ENCODE results near the gene GBF1.
"Not testable (repeated sequence)": the region's sequence is repeated elsewhere in the genome, so short reads cannot be mapped to it uniquely, and the experiment has no call there.

The GBF1 gene

DNA sequence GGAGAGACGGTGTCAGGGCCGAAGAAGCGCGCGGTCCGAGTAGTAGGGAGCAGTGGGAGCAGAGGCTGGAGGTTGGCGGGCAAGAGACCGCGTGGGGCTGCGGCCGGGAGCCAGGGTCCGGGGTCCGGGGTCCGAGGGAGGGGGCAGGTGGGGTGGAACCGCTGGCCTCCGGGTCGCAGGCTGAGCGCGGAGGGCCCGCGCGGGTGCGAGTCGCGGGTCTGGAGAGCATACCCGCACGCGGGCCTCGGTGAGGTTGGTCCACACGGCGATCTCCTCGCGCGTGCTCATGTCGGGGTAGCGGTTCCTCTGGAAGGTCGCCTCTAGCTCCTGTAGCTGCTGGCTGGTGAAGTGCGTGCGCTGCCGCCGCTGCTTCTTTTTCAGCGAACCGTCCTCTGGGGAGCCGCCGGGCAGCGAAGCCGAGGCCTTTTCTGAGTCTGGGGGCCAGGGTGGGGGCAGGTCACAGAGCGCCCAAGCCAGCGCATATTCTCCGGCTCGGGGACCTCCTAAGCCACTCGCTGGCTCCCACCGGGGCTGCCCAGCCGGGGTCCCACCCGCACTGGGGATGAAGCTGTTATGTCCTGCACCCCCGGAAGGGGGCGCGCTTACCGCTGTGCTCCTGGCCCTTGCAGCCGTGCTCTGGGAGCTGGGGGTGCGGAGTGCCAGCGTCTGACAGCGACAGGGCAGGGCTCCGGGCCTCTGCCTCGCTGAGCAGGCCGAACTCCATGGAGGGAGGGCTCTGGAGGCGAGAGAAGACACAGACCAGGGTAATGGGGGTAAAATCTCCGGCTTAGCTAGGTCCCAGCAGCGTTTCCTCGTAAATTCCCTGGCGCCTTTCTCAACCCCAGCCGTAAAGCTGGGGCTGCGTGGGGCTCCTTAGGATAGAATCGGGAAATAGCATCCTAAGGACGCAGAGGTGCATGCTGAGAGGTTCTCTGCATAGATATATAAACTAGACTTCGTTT lies 13.7 kb upstream of the GBF1 start:
- DNase-seq: peak; percentile 95

DNA sequence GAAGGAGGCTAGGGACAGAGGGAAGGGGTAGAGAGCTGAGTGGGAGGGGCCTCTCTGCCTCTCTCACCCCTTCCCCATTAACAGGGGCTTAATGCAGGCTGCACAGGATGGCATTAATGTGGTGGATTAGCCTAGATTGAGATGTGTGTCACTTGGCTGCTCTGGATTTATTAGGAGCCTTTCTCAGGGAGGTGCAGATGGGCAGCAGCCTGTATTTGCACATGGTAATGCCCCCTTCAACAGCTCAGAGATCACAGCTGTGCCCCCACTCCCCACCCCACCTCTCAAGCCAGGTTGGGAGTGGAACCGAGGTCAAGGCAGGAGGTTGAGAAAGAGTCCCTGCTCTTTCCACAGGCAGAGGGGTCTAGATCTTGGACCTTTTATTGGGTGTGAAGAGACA lies 11.3 kb upstream of the GBF1 start:
- DNase-seq: no peak

DNA sequence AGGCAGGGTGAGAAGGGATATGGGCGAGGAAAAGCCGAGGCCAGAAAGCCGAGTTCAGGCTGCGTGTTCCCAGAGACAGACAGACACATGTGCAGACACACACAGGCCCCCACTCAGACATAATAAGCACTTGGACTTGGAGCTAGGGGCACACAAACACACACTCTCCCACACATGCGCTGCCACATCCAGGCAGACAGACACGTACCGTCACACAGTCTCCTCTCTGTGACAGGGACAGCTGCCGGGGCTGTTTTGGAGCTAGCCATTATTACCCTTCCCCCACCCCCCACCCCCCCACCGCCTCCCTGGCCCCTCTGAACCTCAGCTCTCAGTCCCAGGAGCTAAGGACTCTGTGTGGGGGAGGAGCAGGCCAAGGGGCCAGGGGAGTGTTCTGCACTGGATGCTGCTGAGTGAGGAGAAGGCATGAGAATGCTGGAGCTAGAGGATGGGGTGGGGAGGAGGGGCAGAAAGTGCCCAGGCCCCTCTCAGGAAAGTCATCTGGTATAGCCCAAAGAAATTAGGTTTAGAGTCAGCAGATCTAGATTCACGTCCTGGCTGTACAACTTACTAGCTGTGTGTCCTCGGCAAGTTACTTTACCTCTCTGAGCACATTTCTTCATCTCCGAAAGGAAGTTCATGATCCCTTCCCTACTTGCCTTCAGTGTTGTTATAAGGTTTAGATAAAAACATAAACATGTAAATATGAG lies 10.3 kb upstream of the GBF1 start:
- DNase-seq: no peak

DNA sequence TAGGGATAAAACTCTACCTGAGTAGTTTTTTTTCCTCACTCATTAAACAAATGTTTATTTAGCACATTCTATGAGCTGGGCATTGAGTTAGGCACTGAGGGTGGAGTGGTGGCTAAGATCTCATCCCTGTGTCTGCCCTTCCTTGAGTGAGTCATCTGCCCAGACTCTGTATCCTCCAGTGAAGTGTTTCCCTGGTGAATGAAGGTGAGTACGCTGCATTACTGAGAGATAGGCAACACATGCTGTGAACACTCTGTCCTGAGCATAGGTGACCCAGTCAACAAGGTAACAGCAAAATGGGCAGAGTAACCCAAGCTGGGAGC lies 9.8 kb upstream of the GBF1 start:
- no peak for DNase-seq

DNA sequence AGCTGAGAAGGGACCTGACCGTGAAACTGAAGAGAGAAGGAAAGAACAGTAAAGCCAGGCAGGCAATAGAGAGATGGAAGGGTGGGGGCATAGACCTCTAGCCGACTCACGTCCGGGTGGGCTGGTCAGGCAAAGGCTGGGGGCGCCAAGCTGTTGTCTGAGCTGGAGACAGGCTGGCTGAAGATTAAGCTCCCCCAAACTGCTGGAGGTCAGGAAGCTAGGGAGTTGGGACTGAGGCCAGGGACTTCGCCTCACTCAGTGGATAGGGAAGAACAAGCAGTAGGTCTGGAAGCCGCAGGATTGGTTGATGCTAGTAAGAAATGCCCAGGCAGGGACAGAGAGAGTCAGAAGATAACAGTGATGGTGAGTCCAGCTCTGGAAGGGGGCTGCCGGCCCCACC lies 9.3 kb upstream of the GBF1 start:
- no peak for DNase-seq

DNA sequence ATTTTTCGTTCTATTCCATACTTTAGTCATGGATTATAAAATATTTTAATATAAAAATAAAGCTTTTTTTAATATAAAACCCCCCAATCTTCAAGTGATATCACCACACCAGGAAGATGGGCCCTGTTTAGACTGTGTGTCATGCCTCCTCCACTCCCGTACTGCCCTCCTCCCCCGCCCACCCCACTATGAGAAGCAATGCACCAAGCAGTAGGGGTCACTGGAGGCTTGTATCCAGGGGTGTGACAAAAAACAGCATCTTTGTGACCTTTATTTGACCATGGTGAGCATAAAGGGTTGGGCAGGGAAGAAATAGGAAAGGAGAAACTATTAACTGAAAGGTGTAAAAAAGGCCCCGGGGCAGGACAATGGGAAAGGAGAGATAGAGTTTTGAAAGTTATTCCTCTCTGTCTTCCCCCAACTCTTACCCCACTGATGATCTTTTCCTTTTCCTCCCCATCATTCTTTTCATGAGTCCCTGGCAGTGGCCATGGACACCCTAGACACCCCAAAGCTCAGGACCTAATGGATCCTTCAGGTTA lies 7.5 kb upstream of the GBF1 start:
- no peak for DNase-seq

DNA sequence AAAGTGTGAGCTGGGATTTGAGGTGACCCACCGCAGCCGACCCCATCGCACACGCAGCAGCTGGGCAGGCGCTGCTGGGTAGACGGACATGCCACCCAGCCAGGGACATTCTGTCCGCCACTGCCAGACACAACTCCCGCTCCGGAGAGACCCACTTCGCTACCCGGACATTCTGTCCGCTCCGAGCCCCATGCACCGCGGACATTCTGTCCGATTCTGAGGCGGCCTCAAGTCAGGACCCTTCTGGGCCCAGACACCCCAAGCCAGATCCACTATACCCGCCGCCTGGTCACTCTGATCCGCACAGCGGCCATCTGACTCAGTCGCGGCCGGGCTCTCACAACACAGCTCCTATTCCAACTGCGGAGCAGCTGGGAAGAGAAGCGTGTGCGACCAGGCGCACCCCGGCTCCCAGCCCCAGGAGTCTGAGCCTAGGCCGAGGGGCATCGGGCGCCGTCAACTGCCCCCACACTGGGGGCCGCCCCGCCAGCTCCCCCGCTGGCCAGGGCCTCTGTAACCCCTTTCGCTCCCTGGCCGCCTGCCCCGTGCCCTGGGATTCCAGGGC lies 4.8 kb upstream of the GBF1 start:
- DNase-seq: no peak

DNA sequence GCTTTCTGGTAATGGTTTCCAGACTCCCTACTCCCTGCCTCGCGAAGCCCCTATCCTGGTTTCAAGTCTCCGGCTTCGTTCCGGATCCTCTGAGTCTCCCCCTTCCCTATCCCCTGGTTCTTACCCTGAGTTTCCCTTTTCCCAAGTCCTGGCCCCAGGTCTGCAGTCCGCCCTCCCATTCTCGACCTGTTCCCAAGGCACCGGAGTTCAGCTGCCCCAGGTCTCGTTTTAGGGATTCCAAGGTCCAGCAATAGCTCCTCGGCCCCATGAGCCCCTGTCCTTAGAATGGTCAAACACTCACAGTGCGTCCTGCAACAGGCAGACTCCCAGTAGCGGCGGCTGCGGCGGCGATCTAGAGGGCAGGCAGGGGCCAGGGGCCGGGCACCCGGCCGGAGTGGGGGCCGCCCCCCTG lies 4.3 kb upstream of the GBF1 start:
- DNase-seq: no peak

DNA sequence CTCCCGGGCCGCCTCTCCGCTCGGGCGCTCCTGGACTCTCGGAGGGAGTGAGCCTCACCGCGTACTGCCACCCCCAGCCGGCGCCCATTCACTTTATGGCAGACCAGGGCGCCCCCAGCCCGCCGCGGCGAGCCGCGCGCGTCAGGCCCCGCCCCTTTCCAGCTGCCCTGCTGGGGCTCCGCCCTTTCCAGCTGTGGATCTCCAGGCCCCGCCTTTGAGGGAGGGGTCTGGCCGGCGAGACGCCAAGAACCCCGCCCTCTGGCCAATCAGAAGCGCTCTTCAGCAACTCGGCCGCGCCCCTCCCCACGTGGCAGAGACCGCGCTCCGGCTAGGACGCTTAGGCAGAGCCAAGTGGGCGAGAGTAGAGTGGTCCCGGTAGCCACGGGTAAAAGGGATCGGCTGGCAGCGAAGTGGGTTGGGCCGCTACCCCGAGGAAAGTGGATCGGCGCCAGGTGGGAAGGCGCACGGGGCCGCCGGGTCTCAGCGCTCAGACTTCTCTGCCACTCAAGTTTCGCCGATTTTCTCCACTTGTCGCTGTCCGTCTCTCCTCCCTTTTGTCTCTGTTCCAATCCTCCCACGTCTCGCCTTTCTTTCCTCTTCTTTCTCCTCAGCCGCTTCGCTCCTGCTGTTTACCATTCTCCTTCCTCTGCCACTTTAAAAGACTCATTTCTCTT lies 3.8 kb upstream of the GBF1 start, which contains the start of gene PITX3:
Gene PITX3 (minus strand): TSS at position 69 of the 674 bp plus-strand sequence. CDS start 9,432 bp downstream, outside the sequence.
- peak; percentile 98 for DNase-seq

DNA sequence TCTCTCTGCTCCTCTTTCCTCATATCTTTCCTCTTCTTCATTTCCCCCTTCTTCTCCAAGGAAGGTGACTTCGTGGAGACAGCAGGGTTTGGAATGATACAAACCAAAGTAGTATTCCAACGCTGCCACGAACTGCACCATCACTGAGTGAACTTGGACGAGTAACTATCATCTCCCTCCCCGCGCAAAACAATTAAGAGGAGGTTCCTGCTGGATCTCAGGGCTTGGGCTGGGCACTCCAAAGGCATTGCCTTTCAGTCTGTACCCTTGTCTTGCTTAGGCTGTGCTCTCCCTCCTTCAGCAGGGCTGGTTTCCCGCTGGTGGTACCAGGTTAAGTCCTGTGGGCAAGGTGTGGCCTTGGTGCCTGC lies 3.2 kb upstream of the GBF1 start:
- no peak for DNase-seq

DNA sequence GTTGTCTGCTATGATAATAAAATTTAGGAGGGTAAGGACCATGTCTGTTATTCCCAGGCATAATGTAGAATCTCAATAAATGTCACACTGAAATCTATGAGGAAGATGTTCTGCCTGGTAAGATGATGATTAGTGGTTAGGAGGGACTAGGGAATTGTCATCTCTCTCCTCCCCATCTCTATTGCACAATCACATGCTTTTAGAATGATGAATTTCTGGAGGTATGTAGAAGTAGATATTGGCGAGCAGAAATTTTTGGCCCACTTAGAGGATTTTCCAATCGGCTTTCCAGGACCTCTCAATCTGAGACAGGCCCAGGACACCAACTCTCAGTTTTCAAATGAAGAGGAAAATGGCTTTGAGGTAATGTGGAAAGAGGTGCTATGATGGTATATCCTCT lies 2.0 kb upstream of the GBF1 start:
- DNase-seq: no peak

DNA sequence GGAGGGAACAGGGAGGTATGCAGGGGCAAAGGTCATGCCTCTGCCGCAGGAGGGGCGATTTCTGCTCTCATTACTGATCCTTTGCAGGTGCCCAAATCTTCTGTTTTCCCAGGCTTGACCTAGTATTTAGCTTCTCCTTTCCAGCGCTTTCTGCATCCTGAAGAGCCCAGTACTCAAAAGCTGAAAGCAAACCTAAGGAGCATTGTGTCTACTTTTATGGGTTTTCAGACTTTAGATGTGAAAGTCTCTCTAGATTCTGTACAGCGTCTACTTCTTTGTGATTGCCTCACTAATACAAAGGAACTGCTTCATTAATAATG lies 560 bp downstream of the GBF1 start:
- DNase-seq: no peak

DNA sequence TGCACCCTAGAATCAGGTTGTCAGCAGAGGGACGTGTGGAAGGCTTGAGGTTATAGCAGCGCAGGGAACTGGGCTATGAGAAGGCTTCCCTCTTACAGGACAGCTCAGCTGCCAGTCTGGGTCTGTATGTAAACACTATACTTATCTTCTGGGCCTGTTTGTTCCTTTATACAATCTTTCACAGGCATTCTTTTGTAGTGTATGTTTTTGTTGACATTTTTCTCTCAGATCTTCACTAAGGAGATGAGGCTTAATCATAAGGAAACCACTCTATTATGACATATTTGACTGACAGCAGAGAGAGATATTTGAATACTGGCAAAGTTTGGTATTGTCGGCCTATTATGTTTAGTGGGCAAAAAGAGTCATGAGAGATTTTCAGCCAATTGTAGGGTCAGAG lies 929 bp downstream of the GBF1 start:
- DNase-seq: no peak

DNA sequence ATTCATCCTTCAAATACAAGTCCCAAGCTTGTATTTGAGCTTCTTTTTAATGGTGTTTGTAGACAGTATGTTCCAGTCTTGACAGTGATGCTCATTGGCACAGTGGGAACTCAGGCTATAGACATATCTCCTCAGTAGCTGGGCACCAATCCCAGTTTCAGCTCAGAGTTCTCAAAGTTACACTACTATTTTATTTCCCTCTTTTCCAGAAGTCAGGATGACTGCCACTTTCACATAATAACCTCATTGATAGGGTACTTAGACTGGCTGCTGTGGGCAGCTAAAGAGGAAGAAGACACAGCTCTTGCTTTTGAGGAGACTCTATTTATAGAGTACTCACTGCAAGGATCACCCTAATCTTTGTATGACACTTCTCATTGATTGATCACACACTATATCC lies 2.4 kb downstream of the GBF1 start:
- DNase-seq: no peak

DNA sequence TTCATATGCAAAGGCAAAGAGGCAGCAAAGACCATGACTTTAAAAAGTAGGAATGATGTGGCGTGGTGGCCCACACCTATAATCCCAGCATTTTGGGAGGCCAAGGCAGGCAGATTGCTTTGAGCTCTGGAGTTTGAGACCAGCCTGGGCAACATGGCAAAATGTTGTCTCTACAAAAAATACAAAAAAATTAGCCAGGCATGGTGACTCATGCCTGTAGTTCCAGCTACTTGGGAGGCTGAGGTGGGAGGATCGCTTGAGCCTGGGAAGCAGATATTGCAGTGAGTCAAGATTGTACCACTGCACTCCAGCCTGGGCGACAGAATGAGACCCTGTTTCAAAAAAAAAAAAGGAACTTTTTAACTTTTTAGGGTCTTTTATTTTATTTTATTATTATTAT lies 7.2 kb downstream of the GBF1 start:
- not testable (repeated sequence) for DNase-seq

DNA sequence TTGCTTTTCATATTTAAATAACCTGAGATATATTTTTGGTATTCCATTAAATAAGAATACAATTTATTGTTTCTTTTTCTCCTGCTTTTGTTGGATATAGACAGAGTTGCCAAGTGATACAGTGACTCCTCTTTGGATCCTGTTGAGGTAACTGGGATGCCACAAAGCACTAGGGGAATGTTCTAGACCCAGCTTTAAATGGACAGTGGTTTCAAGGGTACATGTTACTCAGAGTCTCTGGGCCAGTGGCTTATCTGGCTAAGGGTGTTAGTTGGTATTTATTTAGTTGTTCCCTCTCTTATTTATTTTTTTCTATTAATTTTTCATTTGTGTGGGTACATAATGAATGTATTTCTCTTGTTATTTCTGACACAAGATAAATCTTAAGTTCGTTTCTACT lies 9.1 kb downstream of the GBF1 start:
- DNase-seq: no peak

DNA sequence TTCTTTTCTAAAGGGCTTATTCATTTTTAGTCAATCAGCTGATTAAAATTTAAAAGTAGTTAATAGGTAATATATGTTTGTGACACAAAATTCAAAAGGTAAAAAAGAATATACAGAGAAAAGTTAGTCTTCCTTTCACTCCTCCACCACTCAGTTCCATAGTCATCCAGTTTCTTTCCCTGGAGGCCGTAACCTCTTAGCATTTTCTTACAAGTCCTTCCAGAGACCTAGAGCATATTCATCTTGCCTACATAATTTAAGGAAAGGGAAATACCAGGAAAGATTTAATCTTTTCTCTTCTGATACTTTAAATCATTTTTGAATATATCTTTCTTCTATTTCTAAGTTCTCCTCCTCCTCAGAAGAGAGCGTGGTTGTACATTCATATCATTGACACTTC lies 10.1 kb downstream of the GBF1 start:
- DNase-seq: no peak

DNA sequence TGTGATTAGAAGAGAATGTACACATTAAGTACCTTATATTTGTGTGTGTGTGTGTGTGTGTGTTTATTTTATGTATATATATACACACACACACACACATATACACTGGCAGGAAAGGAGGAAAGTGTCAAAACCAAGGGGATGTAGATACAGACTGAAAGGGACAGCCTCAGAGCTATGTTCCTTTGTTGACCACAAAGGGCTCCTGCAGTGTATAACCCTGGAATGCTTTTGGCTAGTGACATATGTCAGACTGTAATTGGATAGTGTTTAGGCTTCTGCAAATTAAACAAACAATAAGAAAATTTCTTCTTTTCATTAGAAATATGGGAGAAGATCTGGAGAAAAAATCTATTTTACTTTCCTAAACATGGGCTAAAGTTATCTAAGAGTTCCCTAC lies 15.9 kb downstream of the GBF1 start:
- DNase-seq: no peak

DNA sequence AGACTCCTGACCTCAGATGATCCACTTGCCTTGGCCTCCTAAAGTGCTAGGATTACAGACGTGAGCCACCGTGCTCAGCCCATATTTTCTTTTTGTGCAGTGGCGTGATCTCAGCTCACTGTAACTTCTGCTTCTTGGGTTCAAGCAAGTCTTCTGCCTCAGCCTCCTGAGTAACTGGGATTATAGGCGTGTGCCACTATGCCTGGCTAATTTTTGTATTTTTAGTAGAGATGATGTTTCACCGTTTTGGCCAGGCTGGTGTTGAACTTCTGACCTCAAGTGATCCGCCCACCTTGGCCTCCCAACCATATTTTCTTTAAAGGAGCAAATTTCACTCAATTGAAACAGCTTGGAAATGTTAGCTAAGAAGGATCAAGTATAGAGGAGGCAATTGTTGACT lies 16.5 kb downstream of the GBF1 start:
- DNase-seq: no peak

DNA sequence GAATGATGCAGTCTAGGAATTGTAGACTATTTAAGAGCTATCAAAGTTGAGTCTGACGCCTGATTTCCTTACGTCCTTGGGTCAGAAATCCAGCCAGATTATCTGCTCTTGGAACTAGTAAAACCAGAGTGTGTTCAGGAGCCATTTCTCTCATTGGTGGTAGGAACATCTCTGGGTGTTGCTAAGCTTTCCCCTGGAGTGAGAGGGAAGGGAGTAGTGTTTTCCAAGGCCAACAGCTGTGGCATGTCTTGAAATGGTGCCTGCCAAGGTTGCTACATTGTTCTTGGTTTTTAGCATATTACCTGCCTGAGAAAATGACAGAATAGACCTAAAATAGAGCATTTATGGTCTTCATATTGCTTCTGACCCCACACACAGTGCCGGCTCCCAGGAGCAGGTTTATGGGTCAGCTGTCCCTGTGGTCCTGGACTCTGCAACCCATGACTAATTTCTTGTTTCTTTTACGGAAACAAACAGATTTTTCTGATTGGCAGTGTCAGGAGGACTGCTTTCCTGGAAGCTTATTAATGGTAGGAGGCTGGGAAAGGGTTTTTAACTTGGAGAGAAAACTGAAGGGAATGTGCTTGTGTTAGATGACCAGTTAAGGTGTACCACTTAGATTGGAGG lies 17.5 kb downstream of the GBF1 start:
- no peak for DNase-seq

DNA sequence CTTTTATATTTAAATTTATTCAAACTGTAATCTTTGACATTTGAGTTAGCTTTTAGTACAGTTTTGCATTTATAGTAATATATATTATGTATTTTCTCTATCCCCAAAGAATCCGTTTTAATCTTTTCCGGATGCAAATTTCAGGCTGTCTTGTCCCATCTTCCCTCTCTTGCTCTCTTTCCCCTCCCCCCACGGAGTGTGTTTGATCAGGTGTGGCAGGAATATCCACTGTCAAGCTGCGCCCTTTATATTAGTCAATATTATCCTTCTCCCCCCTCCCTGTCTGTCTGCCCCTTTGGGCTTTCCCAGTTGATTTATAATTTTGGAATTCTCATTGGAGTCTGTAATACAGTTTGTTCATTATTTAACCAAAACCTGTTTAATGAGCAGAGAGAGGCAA lies 19.0 kb downstream of the GBF1 start:
- DNase-seq: no peak

DNA sequence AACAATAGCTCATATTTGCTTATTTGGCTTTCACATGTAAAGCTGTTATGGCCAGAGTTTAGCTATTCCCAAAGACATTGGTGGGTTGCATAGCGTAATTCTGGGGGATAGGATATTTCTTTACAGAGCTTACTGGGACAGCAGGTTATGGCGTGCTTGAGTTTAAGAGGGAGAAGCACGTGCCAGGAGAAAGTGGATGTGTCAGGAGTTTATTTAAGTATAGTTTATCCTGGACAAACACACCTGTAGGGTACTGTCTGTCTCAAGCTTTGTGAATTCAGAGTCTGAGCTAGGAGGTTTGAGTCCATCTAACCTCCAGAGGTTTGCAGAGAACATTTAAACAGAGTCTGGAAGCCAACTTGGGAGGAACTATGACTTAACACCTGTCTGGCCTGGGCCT lies 21.3 kb downstream of the GBF1 start:
- no peak for DNase-seq

DNA sequence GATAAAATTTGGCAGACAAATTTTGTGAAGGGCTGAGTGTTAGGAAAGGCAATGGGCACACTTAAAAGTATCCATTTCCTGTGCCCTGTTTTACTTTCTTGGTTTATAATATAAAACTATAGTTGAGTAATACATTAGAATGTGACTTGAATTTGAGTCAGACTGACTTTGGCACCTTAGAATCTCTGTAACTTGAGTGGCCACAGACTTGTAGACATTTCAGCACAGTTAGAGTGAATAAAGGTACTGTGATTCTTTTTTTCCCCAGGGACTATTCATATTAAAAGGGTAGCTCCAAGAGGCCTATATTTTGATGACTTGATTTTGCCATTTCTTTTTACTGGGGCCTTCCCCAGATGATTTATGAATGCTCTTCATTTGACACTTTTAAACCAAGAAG lies 22.4 kb downstream of the GBF1 start:
- DNase-seq: no peak
